Common myeloid progenitor, CD34-positive (primary cell): Measurements from ENCODE around the gene PAM. TPM values are rescaled to one million over a fixed set of nuclear protein-coding genes. Genes with fewer than 3 reads are reported as not detected.

ENCODE experiments used
- CTCF ChIA-PET: fragments of 350-600 bp; sonication (Branson Sonifier 250); formaldehyde crosslinking; loops from one replicate; lab custom pipeline; 2021; ENCODE audit warnings: antibody characterized with exemption; lab: Charles Lee
- POLR2A ChIA-PET: fragments of 350-600 bp; sonication (Branson Sonifier 250); formaldehyde crosslinking; loops from one replicate; lab custom pipeline; 2021; ENCODE audit warnings: antibody characterized with exemption; lab: Charles Lee
- DNase-seq, 3 donors: peaks; one replicate each; pipeline versions ENCODE4 v3.0.0 to v3.0.0-alpha.2; 2013
- H3K27ac ChIP-seq, 2 experiments: 1 replicate in 1 of 2; 2 replicates in 1 of 2; pipeline ENCODE4 v1.7.0; 2013; ENCODE audit warnings: inconsistent platforms in 2 of 2, low read length in 2 of 2, mild to moderate bottlenecking in 2 of 2, low read depth in 1 of 2, moderate library complexity in 1 of 2; ENCODE audit not compliant: severe bottlenecking in 2 of 2, insufficient read depth in 1 of 2, poor library complexity in 1 of 2
- H3K27me3 ChIP-seq, 5 experiments: replicated peaks in 2 of 5; 1 replicate in 3 of 5; 2 replicates in 2 of 5; pipeline versions ENCODE4 v1.6.1 to v1.7.0; 2013; ENCODE audit warnings: low read length in 4 of 5, mild to moderate bottlenecking in 2 of 5, moderate library complexity in 2 of 5, inconsistent platforms in 1 of 5; ENCODE audit not compliant: insufficient read depth in 5 of 5, control insufficient read depth in 4 of 5
- H3K36me3 ChIP-seq, 4 experiments: 1 replicate in 2 of 4; 2 replicates in 2 of 4; pipeline versions ENCODE4 v1.6.1 to v1.7.0; 2013; ENCODE audit warnings: low read length in 3 of 4, control low read depth in 1 of 4, mild to moderate bottlenecking in 1 of 4; ENCODE audit not compliant: control insufficient read depth in 4 of 4, insufficient read depth in 4 of 4
- H3K4me1 ChIP-seq, 4 experiments: 1 replicate in 3 of 4; 2 replicates in 1 of 4; pipeline versions ENCODE4 v1.6.1 to v1.7.1; 2013; ENCODE audit warnings: low read length in 3 of 4, mild to moderate bottlenecking in 3 of 4, control low read depth in 1 of 4, inconsistent platforms in 1 of 4, moderate library complexity in 1 of 4; ENCODE audit not compliant: control insufficient read depth in 4 of 4, insufficient read depth in 4 of 4; ENCODE audit errors: control extremely low read depth in 1 of 4
- H3K4me3 ChIP-seq, 7 experiments: 1 replicate in 4 of 7; 2 replicates in 3 of 7; pipeline versions ENCODE4 v1.5.1 to v1.7.0; 2013; ENCODE audit warnings: mild to moderate bottlenecking in 7 of 7, low read length in 6 of 7, moderate library complexity in 6 of 7, inconsistent platforms in 2 of 7, low read depth in 2 of 7, control low read depth in 1 of 7; ENCODE audit not compliant: insufficient read depth in 4 of 7, control insufficient read depth in 1 of 7; ENCODE audit errors: extremely low read depth in 1 of 7
- H3K9me3 ChIP-seq, 5 experiments: 1 replicate in 4 of 5; 2 replicates in 1 of 5; pipeline versions ENCODE4 v1.6.1 to v1.7.1; 2013; ENCODE audit warnings: low read length in 4 of 5, mild to moderate bottlenecking in 2 of 5, inconsistent platforms in 1 of 5, low read depth in 1 of 5, moderate library complexity in 1 of 5; ENCODE audit not compliant: control insufficient read depth in 4 of 5, insufficient read depth in 2 of 5; ENCODE audit errors: control extremely low read depth in 1 of 5
- WGBS: methylation state at CpG from one replicate; pipeline ENCODE4 v1.1.5; 2013; ENCODE audit not compliant: insufficient coverage; 5-methylcytosine and 5-hydroxymethylcytosine counted together
- polyA plus RNA-seq: library from polyadenylated mRNA; unstranded; fragments of 120-200 nt; gene quantifications from one replicate; pipeline ENCODE4 v1.2.1, GENCODE V29; 2013

The PAM gene
- 23.2 TPM for polyA plus RNA-seq

- peak; percentile 57 to 82 (median 77) for DNase-seq
- Histone ChIP-seq H3K4me3 (peak within 1 kb of the TSS; percentile 55 to 94 (median 85)), H3K27ac (peak within 1 kb of the TSS in 1 of 2 experiments; percentile 69), H3K27me3 (peaks cover 0 to 21% (median 10%) of the 10 kb centered on the region in 5 experiments), H3K4me1 (peaks cover 0 to 24% (median 22%) of the 10 kb centered on the region in 4 experiments), H3K9me3 (no peaks in the 10 kb centered on the region), H3K36me3 (no peaks in the 10 kb centered on the region)
- ChIA-PET CTCF (interaction anchor here (1.3 to 1.7 kb wide), 3 partner anchors 12 to 73 kb away, joined by 3 to 5 read pairs (median 3); no protein-coding TSS in a partner anchor), POLR2A (no interaction called here)
- 0% methylated on average over 55 of the region's 65 CpGs for WGBS
These were observed at the start of gene PAM for GRCh38 chr5:102754767-102755431. Gene PAM (plus strand): TSS chr5:102755305. CDS start chr5:102866196, 110,891 bp downstream.

GRCh38 chr5:102711525-102712385 is 43.4 kb upstream of the PAM start:
- Histone ChIP-seq H3K9me3 (peaks cover 0 to 4% (median 0%) of the 10 kb centered on the region in 5 experiments), H3K27ac (no peak overlapping the region), H3K4me1 (peaks cover 5 to 15% (median 9%) of the 10 kb centered on the region in 4 experiments), H3K36me3 (no peaks in the 10 kb centered on the region), H3K27me3 (no peaks in the 10 kb centered on the region), H3K4me3 (no peak overlapping the region)
- DNase-seq: no peak
- ChIA-PET POLR2A (no interaction called here), CTCF (interaction anchor here (0.9 to 1.5 kb wide), 2 partner anchors 12 to 30 kb away, joined by 3 to 4 read pairs; no protein-coding TSS in a partner anchor)
- WGBS: 100% methylated on average over 5 of the region's 8 CpGs

DNA sequence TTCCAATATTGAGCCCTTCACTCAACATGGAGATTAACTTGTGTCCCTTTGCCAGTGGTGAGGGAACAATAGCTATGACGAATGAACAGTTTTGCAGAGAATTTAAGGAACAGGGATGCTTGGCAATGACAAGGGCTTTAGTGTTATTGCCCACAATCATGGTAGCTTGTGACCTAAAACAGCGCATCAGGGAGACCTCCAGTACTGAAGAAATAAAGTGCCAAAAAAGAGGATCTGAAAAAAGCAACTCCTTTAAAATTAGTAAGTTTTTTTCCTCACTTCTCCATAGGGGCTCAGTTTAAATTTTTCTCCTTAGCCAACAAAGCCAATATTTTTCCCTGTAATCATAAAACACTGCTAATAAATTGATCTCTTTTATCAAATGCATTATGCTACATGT is 41.8 kb upstream of the PAM start:
- Histone ChIP-seq H3K4me1 (peaks cover 5 to 15% (median 9%) of the 10 kb centered on the region in 4 experiments), H3K9me3 (peaks cover 0 to 4% (median 0%) of the 10 kb centered on the region in 5 experiments), H3K4me3 (peak overlapping the region in 2 of 7 experiments; percentile 12 to 31), H3K27ac (no peak overlapping the region), H3K36me3 (no peaks in the 10 kb centered on the region), H3K27me3 (no peaks in the 10 kb centered on the region)
- peak in 1 of 3 donors; percentile 20 for DNase-seq
- ChIA-PET CTCF (no interaction called here), POLR2A (no interaction called here)
- 95% methylated on average over 2 of the region's 2 CpGs for WGBS

DNA sequence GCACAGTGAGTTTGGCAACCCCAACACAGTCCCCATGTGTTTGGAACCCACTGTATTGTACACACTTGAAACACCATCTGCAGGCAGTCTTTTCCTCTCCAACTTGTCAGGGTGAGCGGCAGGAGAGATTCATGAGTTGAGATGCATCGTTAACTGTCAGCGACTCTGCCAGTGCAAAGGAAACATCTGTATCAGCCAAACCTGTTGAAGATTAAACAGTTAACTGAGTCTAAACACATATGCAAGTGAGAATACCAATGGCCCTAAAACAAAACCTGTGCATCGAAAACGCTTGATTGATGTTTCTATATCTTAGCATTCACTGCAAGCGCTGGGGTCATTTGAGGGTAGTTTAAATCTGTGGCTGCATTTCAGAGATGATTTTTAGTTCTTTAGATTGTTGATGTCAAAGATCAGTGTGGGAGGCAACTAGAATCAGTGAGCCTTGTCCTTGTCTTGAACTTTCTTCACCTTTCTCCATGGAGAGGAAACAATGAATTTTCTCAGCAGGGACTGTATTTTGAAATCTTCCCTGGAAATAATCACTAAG is 41.3 kb upstream of the PAM start:
- Histone ChIP-seq H3K4me1 (peaks cover 5 to 15% (median 9%) of the 10 kb centered on the region in 4 experiments), H3K9me3 (peaks cover 0 to 2% (median 0%) of the 10 kb centered on the region in 5 experiments), H3K27ac (no peak overlapping the region), H3K4me3 (peak overlapping the region in 2 of 7 experiments; percentile 12 to 31), H3K27me3 (no peaks in the 10 kb centered on the region), H3K36me3 (no peaks in the 10 kb centered on the region)
- ChIA-PET CTCF (no interaction called here), POLR2A (no interaction called here)
- DNase-seq: peak; percentile 3 to 86 (median 65)
- WGBS: 31% methylated on average over 6 of the region's 6 CpGs

DNA sequence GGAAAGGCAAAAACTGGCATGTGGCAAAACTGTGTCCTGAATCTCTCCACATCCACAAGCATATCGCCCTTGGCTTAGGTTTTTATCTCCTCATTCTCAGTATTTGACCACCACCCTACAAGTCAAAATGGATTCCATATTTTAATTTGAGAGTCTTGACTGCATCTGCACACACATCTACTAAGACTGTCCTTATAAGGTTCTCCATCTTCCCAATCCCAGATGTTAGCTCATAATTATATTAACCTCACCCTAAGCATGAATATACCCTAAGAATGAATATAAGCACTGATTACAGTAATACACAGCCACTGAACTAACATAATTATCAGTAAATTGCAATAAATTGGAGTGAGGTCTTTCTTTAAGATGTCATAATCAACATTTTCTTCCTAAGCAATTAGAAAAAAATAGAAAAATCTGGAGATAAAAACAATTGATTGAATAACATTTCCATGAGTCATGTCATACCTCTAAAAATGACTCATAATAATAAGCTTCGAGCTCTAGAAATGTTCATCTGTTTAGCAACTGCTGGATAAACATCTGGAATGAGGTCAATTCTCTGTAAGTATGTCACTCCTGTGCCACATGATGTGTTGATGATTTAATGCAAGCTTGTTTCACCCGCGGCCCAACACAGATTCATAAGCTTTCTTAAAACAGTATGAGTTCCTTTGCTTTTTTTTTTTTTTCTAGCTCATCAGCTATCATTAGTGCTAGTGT is 39.9 kb upstream of the PAM start:
- WGBS: 93% methylated on average over 1 of the region's 4 CpGs

DNA sequence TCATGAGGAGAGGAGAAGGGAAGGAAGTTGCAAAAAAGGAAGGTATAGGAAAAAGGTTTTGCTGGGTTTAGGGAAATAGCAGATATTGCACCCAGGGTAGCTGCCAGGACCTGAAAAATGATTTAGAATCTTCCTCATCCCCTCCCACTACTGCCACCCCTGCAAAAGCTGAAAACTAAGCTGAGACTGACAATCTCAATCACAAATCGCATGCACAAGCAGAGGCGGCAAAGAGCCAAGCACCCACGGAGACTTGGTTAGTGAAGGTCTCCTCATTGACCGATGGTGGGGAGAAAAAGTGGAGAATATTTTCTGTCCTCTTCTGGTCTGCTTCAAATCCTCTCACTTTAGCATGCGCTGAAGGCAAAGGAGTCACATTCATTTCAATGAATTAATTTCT is 39.1 kb upstream of the PAM start:
- H3K4me3 ChIP-seq: no peak overlapping the region
- H3K36me3 ChIP-seq: no peaks in the 10 kb centered on the region
- POLR2A ChIA-PET: no interaction called here
- DNase-seq: no peak
- no peaks in the 10 kb centered on the region for H3K27me3 ChIP-seq
- H3K4me1 ChIP-seq: peaks cover 5 to 15% (median 9%) of the 10 kb centered on the region in 4 experiments
- H3K27ac ChIP-seq: no peak overlapping the region
- CTCF ChIA-PET: no interaction called here
- WGBS: 80% methylated on average over 1 of the region's 5 CpGs
- peaks cover 0 to 1% (median 0%) of the 10 kb centered on the region in 5 experiments for H3K9me3 ChIP-seq

More for the DNA sequence above, 39.9 kb upstream of the PAM start:
- no peaks in the 10 kb centered on the region for H3K36me3 ChIP-seq
- peaks cover 0 to 1% (median 0%) of the 10 kb centered on the region in 5 experiments for H3K9me3 ChIP-seq
- H3K27me3 ChIP-seq: no peaks in the 10 kb centered on the region
- H3K4me3 ChIP-seq: no peak overlapping the region
- peaks cover 5 to 15% (median 9%) of the 10 kb centered on the region in 4 experiments for H3K4me1 ChIP-seq
- DNase-seq: peak in 2 of 3 donors; percentile 10 to 43
- ChIA-PET CTCF (interaction anchor here (0.6 to 1.4 kb wide), 2 partner anchors 9 to 53 kb away, joined by 3 read pairs; no protein-coding TSS in a partner anchor), POLR2A (no interaction called here)
- H3K27ac ChIP-seq: no peak overlapping the region
